ENCODE data around the gene TECPR2.

TECPR2 gene

GRCh38 chr14:102419716-102420115 is 57.0 kb downstream of the TECPR2 start:
- TF ChIP-seq CTCF (IDR thresholded peaks at IDR 0.05; ENCODE audit: low read depth, low read length, missing control alignments) = no peak
- no peak for DNase-seq (ENCODE audit: low read depth)
- no peak overlapping the region for H3K4me3 ChIP-seq (ENCODE audit: low read depth, low read length)

GRCh38 chr14:102421411-102422057 is 58.8 kb downstream of the TECPR2 start:
- H3K4me3 ChIP-seq (ENCODE audit: low read depth, low read length) = no peak overlapping the region
- TF ChIP-seq CTCF (IDR thresholded peaks at IDR 0.05; ENCODE audit: low read depth, low read length, missing control alignments) = no peak
- no peak for DNase-seq (ENCODE audit: low read depth)

GRCh38 chr14:102424520-102424919 is 61.8 kb downstream of the TECPR2 start:
- DNase-seq (ENCODE audit: low read depth) = no peak
- H3K4me3 ChIP-seq (ENCODE audit: low read depth, low read length) = no peak overlapping the region
- TF ChIP-seq CTCF (IDR thresholded peaks at IDR 0.05; ENCODE audit: low read depth, low read length, missing control alignments) = no peak

- TF ChIP-seq CTCF (IDR thresholded peaks at IDR 0.05; ENCODE audit: low read depth, low read length, missing control alignments) = no peak
- DNase-seq (ENCODE audit: low read depth) = no peak
- H3K4me3 ChIP-seq (ENCODE audit: low read depth, low read length) = no peak overlapping the region
Observed at GRCh38 chr14:102424923-102425322, 62.2 kb downstream of the TECPR2 start.

GRCh38 chr14:102426796-102427195 is 64.1 kb downstream of the TECPR2 start:
- no peak overlapping the region for H3K4me3 ChIP-seq (ENCODE audit: low read depth, low read length)
- no peak for DNase-seq (ENCODE audit: low read depth)
- TF ChIP-seq CTCF (IDR thresholded peaks at IDR 0.05; ENCODE audit: low read depth, low read length, missing control alignments) = no peak

GRCh38 chr14:102427642-102428041 is 64.9 kb downstream of the TECPR2 start:
- DNase-seq (ENCODE audit: low read depth) = no peak
- no peak overlapping the region for H3K4me3 ChIP-seq (ENCODE audit: low read depth, low read length)
- TF ChIP-seq CTCF (IDR thresholded peaks at IDR 0.05; ENCODE audit: low read depth, low read length, missing control alignments) = no peak

- no peak overlapping the region for H3K4me3 ChIP-seq (ENCODE audit: low read depth, low read length)
- TF ChIP-seq CTCF (IDR thresholded peaks at IDR 0.05; ENCODE audit: low read depth, low read length, missing control alignments) = no peak
- DNase-seq (ENCODE audit: low read depth) = no peak
Observed at GRCh38 chr14:102430212-102430908, 67.6 kb downstream of the TECPR2 start.

Measured in GM12864 (cell line).